HG02970 (cell line): Measurements from ENCODE around the gene SLX9.

ENCODE experiments used
- ATAC-seq: cut with Tn5 transposase; IDR thresholded peaks from one replicate; pipeline ENCODE4 v1.9.1; 2021; ENCODE audit warnings: mild to moderate bottlenecking, moderate library complexity, moderate number of reproducible peaks; ENCODE audit not compliant: unreplicated experiment, low FRiP score

The SLX9 gene

GRCh38 chr21:44987301-44987885 lies 47.6 kb downstream of the SLX9 start:
- ATAC-seq = no peak

GRCh38 chr21:44987886-44988606 lies 48.2 kb downstream of the SLX9 start:
- no peak for ATAC-seq

- ATAC-seq = no peak
These were observed 49.0 kb downstream of the SLX9 start for GRCh38 chr21:44988607-44989536.

GRCh38 chr21:44989537-44989886 lies 49.7 kb downstream of the SLX9 start:
- ATAC-seq = no peak

GRCh38 chr21:44989943-44990780 lies 50.3 kb downstream of the SLX9 start:
- ATAC-seq = no peak

GRCh38 chr21:44990921-44991320 lies 51.1 kb downstream of the SLX9 start:
- no peak for ATAC-seq

GRCh38 chr21:44991538-44992483 lies 52.0 kb downstream of the SLX9 start:
- ATAC-seq = no peak

GRCh38 chr21:44992608-44993031 lies 52.8 kb downstream of the SLX9 start:
- ATAC-seq = no peak

GRCh38 chr21:44993321-44994046 lies 53.7 kb downstream of the SLX9 start:
- ATAC-seq = no peak

- no peak for ATAC-seq
These were observed 54.3 kb downstream of the SLX9 start for GRCh38 chr21:44994047-44994694.

- ATAC-seq = no peak
These were observed 55.0 kb downstream of the SLX9 start for GRCh38 chr21:44994695-44995342.

- ATAC-seq = no peak
These were observed 55.6 kb downstream of the SLX9 start for GRCh38 chr21:44995343-44995941.

GRCh38 chr21:44996096-44996495 lies 56.3 kb downstream of the SLX9 start:
- no peak for ATAC-seq

- ATAC-seq = no peak
These were observed 56.7 kb downstream of the SLX9 start for GRCh38 chr21:44996501-44996921.

GRCh38 chr21:44996983-44997936 lies 57.4 kb downstream of the SLX9 start:
- ATAC-seq = no peak

GRCh38 chr21:44998086-44998620 lies 58.3 kb downstream of the SLX9 start:
- ATAC-seq = no peak
